Stimulated activated CD4-positive, alpha-beta T cell treated with anti-CD3 and anti-CD28 coated beads, Interleukin-2, amount 100 ng/mL, for 24 hours (primary cell): ENCODE results near the gene SEC63.
"Not testable (repeated sequence)": the region's sequence is repeated elsewhere in the genome, so short reads cannot be mapped to it uniquely, and the experiment has no call there.

Experiments used
- DNase-seq, 2 donors: peaks; one replicate each; pipeline ENCODE4 v3.0.0-alpha.2; 2020

SEC63 gene, protein sequence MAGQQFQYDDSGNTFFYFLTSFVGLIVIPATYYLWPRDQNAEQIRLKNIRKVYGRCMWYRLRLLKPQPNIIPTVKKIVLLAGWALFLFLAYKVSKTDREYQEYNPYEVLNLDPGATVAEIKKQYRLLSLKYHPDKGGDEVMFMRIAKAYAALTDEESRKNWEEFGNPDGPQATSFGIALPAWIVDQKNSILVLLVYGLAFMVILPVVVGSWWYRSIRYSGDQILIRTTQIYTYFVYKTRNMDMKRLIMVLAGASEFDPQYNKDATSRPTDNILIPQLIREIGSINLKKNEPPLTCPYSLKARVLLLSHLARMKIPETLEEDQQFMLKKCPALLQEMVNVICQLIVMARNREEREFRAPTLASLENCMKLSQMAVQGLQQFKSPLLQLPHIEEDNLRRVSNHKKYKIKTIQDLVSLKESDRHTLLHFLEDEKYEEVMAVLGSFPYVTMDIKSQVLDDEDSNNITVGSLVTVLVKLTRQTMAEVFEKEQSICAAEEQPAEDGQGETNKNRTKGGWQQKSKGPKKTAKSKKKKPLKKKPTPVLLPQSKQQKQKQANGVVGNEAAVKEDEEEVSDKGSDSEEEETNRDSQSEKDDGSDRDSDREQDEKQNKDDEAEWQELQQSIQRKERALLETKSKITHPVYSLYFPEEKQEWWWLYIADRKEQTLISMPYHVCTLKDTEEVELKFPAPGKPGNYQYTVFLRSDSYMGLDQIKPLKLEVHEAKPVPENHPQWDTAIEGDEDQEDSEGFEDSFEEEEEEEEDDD

DNA sequence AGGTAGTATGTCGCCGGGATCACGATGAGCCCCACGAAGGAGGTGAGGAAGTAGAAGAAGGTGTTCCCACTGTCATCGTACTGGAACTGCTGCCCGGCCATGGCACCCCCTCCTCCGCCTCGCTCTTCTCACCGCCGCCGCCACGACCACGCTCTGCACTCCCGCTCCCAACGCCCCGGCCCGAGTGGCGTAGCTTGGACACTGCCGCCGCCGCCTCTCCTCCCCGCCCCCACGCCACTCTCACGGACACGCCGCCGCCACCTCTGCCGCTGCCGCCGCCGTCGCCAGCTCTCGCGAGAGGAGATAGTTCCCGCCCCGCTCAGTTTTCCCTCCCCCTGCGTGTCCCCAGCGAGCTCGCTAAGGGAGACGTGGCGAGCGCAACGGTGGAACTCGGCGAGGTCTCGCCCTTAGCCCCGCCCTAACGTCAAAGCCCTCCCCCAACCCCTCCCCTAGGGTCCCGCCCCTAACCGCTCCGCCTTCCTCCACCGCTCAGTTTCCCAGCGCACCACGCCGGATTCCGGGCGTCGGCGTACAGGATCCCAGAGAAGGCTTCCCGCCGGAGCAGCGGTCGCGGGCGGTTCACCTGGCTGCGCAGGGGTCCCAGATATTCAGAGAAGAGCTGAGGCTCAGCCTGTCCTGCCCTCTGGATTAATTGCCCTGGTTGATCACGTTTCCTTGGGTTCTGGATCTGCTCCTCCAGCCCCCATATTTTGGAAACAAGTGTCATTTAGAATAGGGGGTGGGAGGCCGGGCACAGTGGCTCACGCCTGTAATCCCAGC lies at the start of gene SEC63:
TSS of gene SEC63 (minus strand) at position 300 of the 780 bp plus-strand sequence. CDS start at position 101, 199 bp downstream.
- peak; percentile 97 to 98 for DNase-seq

DNA sequence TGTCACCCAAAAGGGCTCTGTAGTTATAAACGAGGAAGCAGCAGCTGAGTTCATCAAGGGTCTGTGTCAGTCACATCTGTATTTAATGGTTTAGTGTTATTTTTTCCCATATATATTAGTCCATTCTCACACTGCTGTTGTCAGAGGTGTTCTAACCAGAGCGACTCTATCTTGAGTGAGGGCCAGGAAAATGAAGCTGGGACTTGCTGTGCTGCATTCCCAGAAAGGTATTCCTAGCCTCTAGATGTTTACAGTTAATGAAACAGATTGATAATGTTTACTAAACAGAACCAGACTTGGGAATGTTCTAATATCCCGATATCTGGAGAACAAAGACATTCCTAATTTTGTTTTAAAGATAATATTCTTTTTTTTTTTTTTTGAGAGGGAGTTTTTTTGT lies 48.0 kb upstream of the SEC63 start:
- no peak for DNase-seq

DNA sequence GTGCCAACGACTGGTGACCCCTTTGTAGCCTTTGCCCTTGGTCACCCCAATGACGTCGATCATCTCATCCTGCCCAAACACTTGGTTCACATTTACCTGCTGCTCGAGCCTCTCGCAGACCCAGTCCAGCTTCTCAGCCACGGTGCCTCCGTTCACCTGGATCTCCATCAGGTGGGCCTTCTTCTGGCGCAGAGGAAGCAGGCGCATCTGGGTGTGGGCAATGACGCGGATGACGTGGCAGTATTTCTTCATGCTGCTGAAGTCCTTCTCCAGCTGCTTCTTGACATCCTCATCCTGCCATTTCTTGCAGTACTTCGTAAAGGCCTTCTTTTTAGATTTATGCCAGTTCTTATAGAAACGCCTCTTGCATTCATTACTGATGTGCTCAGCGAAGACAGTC lies 46.9 kb upstream of the SEC63 start:
- no peak for DNase-seq

DNA sequence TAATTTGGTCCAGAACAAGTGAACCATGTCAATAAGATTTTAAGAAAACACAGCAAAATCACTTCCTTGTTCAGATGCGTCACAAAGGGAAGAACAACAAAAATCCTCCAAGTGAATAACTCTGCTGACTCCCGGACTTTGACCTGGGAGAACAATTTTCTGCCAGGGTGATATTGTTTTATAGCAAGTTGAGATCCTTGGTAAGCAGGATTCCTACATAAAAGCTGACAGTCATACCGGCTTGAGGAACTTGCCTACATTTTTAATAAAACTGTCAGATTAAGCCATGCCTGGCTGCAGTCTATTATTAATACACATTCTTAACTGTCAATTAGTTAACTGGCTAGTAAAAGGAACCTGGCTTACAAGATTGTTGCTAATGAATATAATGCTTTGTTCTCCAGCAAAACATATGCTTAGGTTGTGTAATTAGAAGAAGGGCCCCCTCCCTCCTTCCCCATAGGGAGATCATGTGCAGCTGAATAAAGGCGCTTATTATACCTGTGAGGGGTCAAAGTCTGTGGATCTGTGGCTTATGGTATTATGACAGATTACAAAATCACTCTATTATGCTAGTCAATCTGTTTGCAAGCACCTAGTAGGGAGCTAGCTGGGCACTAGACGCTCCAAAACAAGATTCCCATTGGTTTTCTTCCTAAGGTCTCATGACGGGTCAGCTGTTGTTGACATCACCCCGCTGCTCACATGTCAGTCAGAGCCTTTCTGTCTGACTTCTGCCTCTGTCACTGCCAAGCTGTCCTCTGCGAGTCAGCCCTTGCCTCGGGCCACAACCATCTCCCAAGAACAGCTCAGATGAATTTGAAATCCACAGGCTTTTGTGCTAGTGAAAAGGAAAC lies 44.6 kb upstream of the SEC63 start:
- DNase-seq, result no peak

DNA sequence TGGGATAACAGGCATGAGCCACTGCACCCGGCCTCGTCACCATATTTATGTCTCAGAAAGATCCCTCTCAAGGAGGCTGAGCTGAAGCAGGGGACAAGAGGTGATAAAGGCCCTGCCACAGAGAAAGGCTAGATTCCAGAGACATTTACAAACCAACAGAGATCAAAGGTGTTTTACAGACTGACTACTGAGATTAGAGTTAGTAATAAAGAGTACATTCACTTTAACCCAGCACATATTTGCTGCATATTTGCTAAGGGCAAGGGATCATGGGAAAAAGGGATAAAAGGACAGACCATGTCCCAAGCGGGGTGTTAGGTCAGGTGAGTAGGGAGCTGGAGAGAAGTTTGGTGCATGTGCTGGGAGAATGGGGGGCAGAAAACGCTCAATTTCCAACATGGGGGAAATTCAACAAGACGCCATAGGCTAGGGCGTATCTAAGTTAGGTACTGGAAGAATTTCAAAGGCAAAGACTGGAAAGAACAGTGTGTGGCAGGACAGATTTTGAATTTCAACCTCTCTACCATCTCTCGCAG lies 43.8 kb upstream of the SEC63 start:
- no peak for DNase-seq

DNA sequence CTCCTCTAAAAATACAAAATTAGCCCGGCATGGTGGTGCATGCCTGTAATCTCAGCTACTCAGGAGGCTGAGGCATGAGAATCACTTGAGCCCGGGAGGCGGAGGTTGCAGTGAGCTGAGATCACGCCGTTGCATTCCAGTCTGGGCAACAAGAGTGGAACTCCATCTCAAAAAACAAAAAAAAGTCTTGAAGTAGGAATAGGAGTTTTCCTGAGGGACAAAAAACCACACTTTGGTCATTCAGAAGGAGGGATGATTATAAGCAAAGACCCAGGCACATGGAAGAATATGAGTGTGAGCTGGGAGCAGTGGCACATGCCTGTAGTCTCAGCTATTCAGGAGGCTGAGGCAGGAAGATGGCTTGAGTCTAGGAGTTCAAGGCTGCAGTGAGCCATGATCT lies 42.3 kb upstream of the SEC63 start:
- DNase-seq, result not testable (repeated sequence)

DNA sequence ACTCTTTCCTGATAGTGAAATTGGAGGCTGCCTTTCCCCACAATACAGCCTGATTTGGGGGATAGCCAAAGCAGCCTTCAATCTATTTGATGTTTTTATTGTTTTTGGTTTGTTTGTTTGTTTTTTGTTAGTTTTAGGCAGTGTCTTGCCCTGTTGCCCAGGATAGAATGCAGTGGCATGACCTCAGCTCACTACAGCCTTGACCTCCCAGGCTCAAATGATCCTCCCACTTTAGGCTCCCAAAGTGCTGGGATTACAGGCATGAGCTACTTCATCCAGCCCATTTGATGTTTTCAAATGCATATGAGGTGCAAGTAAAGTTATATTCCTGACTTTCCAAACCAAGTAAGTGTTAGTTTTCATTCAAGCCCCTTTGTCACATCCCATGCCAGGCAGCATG lies 41.3 kb upstream of the SEC63 start:
- DNase-seq, result no peak

DNA sequence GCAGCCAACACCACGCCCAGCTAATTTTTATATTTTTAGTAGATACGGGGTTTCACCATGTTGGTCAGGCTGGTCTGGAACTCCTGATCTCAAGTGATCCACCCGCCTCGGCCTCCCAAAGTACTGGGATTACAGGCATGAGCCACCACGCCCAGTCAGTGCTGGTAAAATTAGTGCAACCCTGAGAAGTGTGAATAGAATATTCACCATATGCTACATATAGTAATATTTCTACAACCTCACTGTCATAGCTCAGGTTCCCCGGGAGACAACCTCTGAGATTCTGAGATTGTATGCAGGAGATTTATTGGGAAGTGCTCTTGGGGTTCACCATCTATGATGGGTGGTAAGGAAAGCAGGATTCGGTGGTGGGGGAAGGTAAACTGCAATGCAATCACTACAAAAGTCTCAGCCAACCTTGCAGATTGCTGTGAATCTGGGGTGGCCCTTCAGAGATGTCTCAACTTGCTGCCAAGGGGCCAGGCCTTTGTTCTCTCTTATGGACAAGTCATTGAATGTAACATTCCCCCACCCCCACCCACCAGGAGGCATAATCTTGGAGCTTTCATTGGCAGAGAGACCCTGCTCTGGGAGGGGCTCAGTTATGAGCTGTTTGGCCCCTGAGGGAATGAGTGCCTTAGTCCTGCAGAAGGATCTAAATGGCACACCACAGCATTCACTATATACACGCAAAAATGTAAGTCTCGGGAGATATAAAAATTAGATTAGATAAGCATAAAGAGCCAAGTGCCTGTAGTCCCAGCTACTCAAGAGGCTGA lies 34.0 kb upstream of the SEC63 start:
- DNase-seq, result no peak

DNA sequence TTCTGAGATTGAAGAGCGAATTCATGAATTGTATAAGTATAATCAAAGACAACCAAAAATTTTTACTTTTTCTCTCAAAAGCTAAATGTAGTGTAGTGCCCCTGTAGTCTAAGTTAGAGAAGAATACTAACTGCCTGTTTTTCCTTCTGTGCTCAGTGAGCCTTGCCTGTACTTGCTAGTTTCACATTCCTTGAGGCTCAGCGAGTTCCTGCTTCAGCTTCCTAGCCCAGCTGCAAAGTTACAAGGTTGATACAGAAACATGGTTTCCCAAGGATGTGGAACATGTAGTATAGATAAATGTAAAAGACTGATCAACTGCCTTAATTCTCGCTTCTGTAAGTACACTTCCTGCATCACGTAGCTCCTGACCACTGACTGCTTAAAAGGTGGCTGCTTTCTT lies 33.1 kb upstream of the SEC63 start:
- no peak for DNase-seq

DNA sequence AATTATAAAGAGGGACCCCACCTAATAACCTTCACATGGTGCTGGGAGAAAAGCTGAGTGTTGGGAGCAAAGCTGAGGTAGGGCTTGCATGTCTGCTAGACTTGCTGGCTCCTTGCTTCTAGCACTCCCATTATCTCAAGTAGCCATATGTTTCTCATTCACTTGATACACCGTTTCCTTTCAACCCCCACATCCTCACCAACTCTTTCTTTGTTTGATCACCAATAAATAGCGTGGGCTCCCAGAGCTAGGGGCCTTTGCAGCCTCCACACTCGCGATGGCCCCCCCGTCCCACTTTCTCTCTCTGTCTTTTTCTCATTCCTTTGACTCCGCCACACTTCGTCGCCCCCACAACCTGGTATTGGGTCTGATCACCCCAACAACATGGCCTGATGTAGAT lies 32.6 kb upstream of the SEC63 start:
- not testable (repeated sequence) for DNase-seq

DNA sequence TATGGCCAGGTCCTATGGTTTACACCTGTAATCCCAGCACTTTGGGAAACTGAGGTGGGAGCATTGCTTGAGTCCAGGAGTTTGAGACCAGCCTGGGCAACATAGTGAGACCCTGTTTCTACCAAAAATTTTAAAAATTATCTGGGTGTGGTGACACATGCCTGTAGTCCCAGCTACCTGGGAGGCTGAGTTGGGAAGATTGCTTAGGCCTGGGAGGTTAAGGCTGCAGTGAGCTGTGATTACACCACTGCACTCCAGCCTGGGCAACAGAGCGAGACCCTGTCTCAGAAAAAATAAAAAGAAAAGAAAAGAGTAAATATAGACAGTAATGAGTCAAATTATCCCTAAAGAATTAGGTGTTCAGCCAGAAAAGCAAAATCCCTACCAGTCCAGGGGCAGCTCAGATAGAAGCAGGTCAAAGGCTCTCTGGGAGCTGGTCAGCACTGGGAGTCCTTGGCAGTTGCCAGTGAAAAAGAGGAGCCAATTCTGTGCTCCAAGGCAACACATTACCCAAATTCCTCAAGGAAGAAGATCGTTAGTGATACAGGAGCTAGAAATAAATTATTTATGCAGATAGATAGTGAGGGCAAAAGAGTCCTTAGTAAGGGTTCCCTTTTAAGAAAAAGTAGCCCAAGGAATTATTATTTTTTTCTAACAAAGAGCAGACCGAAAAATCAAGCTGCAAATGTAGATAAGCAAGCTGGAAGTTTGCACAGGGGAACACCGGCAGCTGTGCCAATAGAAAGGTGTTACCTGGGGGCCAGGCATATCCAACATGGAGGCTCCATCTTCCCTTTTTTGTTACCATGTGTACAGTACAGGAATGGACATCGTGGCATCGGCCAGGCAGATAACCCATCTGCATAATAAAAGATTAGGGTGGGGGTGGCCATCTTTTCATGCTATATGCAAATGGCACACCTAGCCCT lies 31.4 kb upstream of the SEC63 start:
- no peak for DNase-seq

DNA sequence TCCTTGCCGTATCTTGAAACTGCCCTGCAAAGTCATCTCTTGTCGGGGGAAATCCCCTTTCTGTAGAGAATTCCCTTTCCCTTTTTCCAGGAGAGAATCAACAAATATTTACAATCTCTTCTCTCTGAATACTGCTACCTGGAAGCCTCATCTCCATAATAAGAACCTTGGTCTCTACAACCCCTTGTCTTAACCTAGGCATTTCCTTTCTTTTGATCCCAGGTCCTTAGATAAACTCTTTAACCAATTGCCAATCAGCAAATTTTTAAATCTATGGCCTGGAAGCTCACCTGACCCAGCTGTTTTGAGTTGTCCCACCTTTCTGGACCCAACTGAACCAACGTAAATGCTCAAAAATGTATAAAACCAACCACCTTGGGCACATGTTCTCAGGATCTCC lies 30.6 kb upstream of the SEC63 start:
- no peak for DNase-seq

DNA sequence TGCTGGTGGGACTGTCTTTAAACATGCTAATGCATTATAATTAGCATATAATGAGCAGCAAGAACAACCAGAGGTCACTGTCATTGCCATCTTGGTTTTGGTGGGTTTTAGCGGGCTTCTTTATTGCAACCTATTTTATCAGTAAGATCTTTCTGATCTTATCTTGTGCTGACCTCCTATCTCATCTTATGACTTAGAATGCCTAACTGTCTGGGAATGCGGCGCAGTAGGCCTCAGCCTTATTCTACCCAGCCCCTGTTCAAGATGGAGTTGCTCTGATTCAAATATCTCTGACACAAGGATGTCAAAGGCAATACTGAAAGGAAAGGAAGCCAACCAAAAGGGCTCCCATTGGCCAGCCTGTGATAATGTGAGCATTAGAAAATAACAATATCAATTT lies 29.8 kb upstream of the SEC63 start:
- no peak for DNase-seq

DNA sequence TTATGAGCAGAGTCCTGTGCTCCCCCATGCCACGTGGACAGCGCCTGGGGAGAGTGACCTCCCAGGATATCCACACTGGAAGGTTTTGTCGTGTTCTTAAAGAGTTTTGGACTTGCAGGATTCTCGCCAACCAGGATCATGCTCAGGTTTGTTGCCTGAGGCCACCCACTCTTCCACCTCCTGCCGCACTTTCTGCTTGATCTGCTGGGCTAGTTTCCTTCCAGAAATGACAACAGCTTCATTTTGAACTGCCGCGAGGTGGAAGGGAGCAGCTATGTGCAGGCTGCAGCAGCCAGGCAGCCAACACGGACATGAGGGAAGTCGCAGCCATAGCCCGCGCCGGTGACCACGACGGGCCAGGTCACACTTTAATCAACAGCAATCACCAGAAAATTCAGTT lies 27.7 kb upstream of the SEC63 start:
- no peak for DNase-seq

DNA sequence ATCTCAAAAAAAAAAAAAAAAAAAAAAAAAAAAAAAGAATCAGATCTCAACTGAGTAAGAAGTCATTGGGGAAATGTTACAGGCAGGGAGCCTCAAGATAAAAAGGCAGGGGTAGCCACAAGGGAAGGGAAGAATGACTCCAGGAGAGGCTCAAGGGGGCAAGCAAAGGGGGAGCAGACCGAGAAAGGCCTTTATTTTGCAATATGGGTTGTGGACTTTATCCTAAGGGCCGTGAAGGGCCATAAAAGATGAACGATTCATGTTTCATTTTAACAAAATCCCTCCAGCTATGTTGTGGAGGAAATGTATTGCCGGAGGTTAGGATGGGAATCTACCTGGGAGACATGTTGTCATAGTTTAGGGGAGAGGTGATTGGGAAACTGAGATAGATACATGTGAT lies 25.8 kb upstream of the SEC63 start:
- no peak for DNase-seq

DNA sequence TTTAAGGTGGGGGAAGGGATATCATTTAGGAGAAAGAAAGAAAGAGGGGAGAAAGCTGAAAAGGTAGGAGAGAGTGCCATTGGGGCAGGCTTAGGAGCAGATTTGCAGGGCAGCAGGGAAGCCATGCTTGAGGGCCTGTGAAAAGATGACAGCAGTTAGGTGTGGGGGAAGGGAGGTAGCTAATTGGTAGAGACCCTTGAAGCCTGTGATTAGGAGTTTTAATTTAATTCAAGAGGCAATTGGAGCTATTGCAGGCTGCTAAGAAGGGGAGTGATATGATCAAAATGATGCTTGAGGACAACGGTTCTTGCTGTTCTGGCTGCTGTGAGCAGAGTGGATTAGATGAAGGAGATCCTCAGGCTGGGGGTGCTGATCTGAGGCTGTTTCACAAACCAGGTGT lies 24.5 kb upstream of the SEC63 start:
- DNase-seq, result no peak

DNA sequence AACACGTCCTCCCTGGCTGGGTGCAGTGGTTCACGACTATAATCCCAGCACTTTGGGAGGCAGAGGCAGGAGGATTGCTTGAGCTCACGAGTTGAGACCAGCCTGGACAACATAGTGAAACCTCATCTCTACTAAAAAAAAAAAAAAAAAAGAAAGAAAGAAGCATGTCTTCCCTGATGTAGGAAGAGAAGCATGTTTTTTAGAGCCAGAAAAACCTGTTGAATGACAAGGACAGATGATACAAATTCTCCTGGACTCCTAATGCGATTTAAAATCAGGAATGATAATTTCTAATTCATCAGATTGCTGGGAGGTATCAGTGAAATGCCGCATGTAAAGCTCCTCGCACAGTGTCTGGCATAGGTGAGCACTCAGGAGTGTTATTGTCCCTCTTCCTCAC lies 23.7 kb upstream of the SEC63 start:
- DNase-seq, result no peak

DNA sequence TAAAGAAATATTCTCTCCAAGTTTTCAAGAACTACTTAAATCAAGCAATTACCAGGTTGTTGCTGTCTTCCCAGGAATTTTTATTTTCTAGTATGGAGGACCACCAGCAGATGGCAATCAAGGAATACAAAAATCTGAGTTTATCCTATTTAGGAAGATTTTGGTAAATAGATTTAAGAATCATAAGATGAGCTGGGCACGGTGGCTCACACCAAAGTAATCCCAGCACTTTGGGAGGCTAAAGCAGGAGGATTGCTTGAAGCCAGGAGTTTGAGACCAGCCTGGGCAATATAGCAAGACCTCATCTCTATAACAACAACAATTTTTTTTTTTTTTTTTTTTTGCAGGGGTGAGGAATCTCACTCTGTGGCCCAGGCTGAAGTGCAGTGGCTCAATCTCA lies 19.3 kb upstream of the SEC63 start:
- no peak for DNase-seq

DNA sequence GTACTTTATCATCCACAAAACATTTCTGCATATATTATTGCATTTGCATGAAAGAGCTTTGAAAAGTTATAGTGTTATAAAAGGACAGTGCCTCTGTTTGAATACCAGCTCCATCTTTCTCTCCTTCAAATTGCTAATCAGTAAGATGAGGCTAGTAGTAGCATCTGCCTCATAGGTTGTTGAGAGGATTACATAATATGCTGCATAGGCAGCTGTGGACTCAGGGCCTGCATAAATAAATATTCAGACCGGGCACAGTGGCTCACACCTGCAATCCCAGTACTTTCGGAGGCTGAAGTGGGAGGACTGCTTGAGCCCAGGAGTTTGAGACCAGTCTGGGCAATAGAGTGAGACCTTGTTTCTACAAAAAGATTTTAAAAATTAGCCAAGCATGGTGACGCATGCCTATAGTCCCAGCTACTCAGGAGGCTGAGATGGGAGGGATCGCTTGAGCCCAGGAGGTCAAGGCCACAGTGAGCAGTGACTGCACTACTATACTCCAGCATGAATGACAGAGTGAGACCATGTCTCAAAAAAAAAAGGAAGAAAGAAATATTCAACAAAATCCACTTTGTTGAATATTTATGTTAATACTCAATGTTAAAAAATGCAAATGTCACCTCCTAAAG lies 18.3 kb upstream of the SEC63 start:
- DNase-seq, result no peak

DNA sequence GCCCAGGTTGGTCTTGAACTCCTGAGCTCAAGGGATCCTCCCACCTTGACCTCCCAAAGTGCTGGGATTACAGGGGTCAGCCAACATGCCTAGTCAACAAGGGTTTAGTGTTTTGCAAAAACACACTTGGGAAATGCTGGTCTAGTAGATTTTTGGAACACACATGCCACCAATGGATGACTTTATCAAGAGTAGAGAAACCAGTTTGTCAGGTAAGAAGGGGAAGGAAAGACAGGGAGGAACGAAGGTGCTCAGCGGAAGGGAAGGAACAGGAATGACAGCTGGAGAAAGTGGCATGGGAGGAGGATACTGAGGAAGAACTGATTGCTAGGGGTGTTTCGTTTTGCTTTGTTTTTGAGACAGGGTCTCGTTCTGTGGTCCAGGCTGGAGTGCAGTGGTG lies 15.6 kb upstream of the SEC63 start:
- no peak for DNase-seq
